IMR-90 (cell line): ENCODE measurements around the gene HTT.

Experiments
- CHD1 ChIP-seq: IDR thresholded peaks from 2 replicates; pipeline ENCODE4 v1.6.1; 2012; ENCODE audit warnings: low read depth, low read length, improper control_type of control experiment
- CTCF ChIP-seq: conservative IDR thresholded peaks from 2 replicates; pipeline ENCODE4 v1.5.1; 2012; ENCODE audit warnings: mild to moderate bottlenecking, low read depth, low read length, improper control_type of control experiment
- POLR2A ChIP-seq: IDR thresholded peaks from 2 replicates; pipeline ENCODE4 v1.6.1; 2012; ENCODE audit warnings: mild to moderate bottlenecking, low read depth, low read length
- RFX5 ChIP-seq: IDR thresholded peaks from 2 replicates; pipeline ENCODE4 v1.8.0; 2012; ENCODE audit warnings: low read depth, mild to moderate bottlenecking, low read length, moderate library complexity
- SMC3 ChIP-seq: fragments of 150-350 bp; IDR thresholded peaks from 2 replicates; pipeline ENCODE4 v1.6.1; 2016; ENCODE audit warnings: low read depth, mild to moderate bottlenecking, antibody characterized with exemption, low read length, moderate library complexity
- USF2 ChIP-seq: fragments of 150-350 bp; IDR thresholded peaks from 2 replicates; pipeline ENCODE4 v1.6.1; 2017; ENCODE audit warnings: mild to moderate bottlenecking, antibody characterized with exemption, low read length, low read depth

- TF ChIP-seq CHD1 (no peak), CTCF (no peak), RFX5 (no peak), USF2 (no peak), POLR2A (no peak), SMC3 (no peak)
These were observed 144.6 kb downstream of the HTT start for GRCh38 chr4:3218824-3219760.
